OCI-LY3 (cell line): Measurements from ENCODE around the gene INHBA.

ENCODE experiments used
- H2AFZ ChIP-seq: fragments of 200-600, 300-600 bp; shearing (Covaris generic); 2 replicates; pipeline ENCODE4 v1.6.0; 2014; ENCODE audit warnings: antibody characterized with exemption, low read depth, low read length
- H3K27ac ChIP-seq: fragments of 200-600, 300-600 bp; sonication (generic); 2 replicates; pipeline ENCODE4 v1.5.1; 2014; ENCODE audit warnings: mild to moderate bottlenecking, low read length, moderate library complexity, mixed read lengths
- H3K27me3 ChIP-seq: fragments of 200-600, 300-600 bp; sonication (generic); 2 replicates; pipeline ENCODE4 v1.6.1; 2014; ENCODE audit warnings: low read depth, low read length, mixed read lengths
- H3K36me3 ChIP-seq: fragments of 200-600, 300-600 bp; sonication (generic); replicated peaks from 2 replicates; pipeline ENCODE3; 2014; ENCODE audit warnings: low read depth, low read length, mixed read lengths
- H3K4me1 ChIP-seq: fragments of 300-600, 200-600 bp; sonication (generic); 2 replicates; pipeline ENCODE4 v1.6.1; 2014; ENCODE audit warnings: low read length, mixed read lengths
- H3K4me2 ChIP-seq: fragments of 200-600, 300-600 bp; sonication (generic); 2 replicates; pipeline ENCODE4 v1.6.1; 2014; ENCODE audit warnings: low read length, mixed read lengths
- H3K4me3 ChIP-seq: fragments of 300-600, 200-600 bp; sonication (generic); 2 replicates; pipeline ENCODE4 v1.5.1; 2014; ENCODE audit warnings: antibody characterized with exemption, mild to moderate bottlenecking, low read length, moderate library complexity
- H3K79me2 ChIP-seq: fragments of 300-600, 200-600 bp; shearing (Covaris generic); 2 replicates; pipeline ENCODE4 v1.6.1; 2014; ENCODE audit warnings: mild to moderate bottlenecking, low read length, mixed read lengths
- H3K9ac ChIP-seq: fragments of 300-600, 200-600 bp; shearing (Covaris generic); 2 replicates; pipeline ENCODE4 v1.6.0; 2014; ENCODE audit warnings: mild to moderate bottlenecking, low read length, moderate library complexity
- H3K9me3 ChIP-seq: fragments of 200-600, 300-600 bp; shearing (Covaris generic); 2 replicates; pipeline ENCODE4 v1.6.1; 2014; ENCODE audit warnings: low read length, mixed read lengths; ENCODE audit not compliant: insufficient read depth
- H4K20me1 ChIP-seq: fragments of 200-600, 300-600 bp; sonication (generic); 2 replicates; pipeline ENCODE4 v1.6.1; 2016; ENCODE audit warnings: low read length, mixed read lengths; ENCODE audit not compliant: insufficient read depth
- CTCF ChIP-seq: fragments of 200-600, 300-600 bp; sonication (generic); IDR thresholded peaks from 2 replicates; pipeline ENCODE4 v1.5.1; 2014; ENCODE audit warnings: antibody characterized with exemption, low read length, low read depth
- EZH2phosphoT487 ChIP-seq: fragments of 200-600 bp; shearing (Covaris generic); IDR thresholded peaks from 2 replicates; pipeline ENCODE4 v1.6.1; 2018; ENCODE audit warnings: antibody characterized with exemption, mixed run types, low read depth

INHBA gene

GRCh38 chr7:41702635-41703371, at the start of gene INHBA:
Gene INHBA (minus strand): TSS chr7:41703090. CDS start chr7:41700374, 2,716 bp downstream.
- Histone ChIP-seq H3K27me3 (peaks cover 23% of the 10 kb centered on the region), H3K36me3 (no peaks in the 10 kb centered on the region), H3K4me3 (no peak within 1 kb of the TSS), H3K4me2 (no peak within 1 kb of the TSS), H3K27ac (no peak within 1 kb of the TSS), H4K20me1 (no peaks in the 10 kb centered on the region), H3K9ac (no peak within 1 kb of the TSS), H3K79me2 (no peaks in the 10 kb centered on the region), H3K4me1 (peaks cover 38% of the 10 kb centered on the region), H3K9me3 (no peaks in the 10 kb centered on the region), H2AFZ (no peak within 1 kb of the TSS)
- TF ChIP-seq CTCF, result no peak

GRCh38 chr7:41752615-41753014, 49.7 kb upstream of the INHBA start:
- H3K9ac ChIP-seq, result no peak overlapping the region
- no peak overlapping the region for H2AFZ ChIP-seq
- H3K27me3 ChIP-seq, result no peaks in the 10 kb centered on the region
- H3K27ac ChIP-seq, result no peak overlapping the region
- no peaks in the 10 kb centered on the region for H3K79me2 ChIP-seq
- H4K20me1 ChIP-seq, result no peaks in the 10 kb centered on the region
- H3K9me3 ChIP-seq, result peaks cover 27% of the 10 kb centered on the region
- H3K4me1 ChIP-seq, result peaks cover 4% of the 10 kb centered on the region; the same call in 1 of the 2 replicates
- H3K4me2 ChIP-seq, result no peak overlapping the region
- no peak overlapping the region for H3K4me3 ChIP-seq
- H3K36me3 ChIP-seq, result no peaks in the 10 kb centered on the region
- no peak for TF ChIP-seq CTCF

GRCh38 chr7:41750661-41751540, 48.0 kb upstream of the INHBA start:
- H3K4me3 ChIP-seq, result no peak overlapping the region
- H4K20me1 ChIP-seq, result no peaks in the 10 kb centered on the region
- TF ChIP-seq CTCF, result no peak
- TF ChIP-seq EZH2phosphoT487, result no peak
- H2AFZ ChIP-seq, result no peak overlapping the region
- H3K79me2 ChIP-seq, result no peaks in the 10 kb centered on the region
- no peak overlapping the region for H3K9ac ChIP-seq
- no peak overlapping the region for H3K27ac ChIP-seq
- peaks cover 4% of the 10 kb centered on the region; the same call in 1 of the 2 replicates for H3K4me1 ChIP-seq
- H3K36me3 ChIP-seq, result no peaks in the 10 kb centered on the region
- H3K4me2 ChIP-seq, result no peak overlapping the region
- H3K27me3 ChIP-seq, result no peaks in the 10 kb centered on the region
- H3K9me3 ChIP-seq, result peaks cover 19% of the 10 kb centered on the region; the same call in 1 of the 2 replicates

GRCh38 chr7:41747961-41748360, 45.1 kb upstream of the INHBA start:
- Histone ChIP-seq H4K20me1 (no peaks in the 10 kb centered on the region), H3K27ac (no peak overlapping the region), H3K27me3 (no peaks in the 10 kb centered on the region), H3K4me2 (no peak overlapping the region), H3K79me2 (no peaks in the 10 kb centered on the region), H2AFZ (no peak overlapping the region), H3K9ac (no peak overlapping the region), H3K36me3 (no peaks in the 10 kb centered on the region), H3K4me3 (no peak overlapping the region), H3K9me3 (0 out of 2 replicates have a peak, but pooled peaks cover 3% of the 10 kb centered on the region), H3K4me1 (peaks cover 4% of the 10 kb centered on the region; the same call in 1 of the 2 replicates)
- TF ChIP-seq EZH2phosphoT487 (no peak), CTCF (no peak)
